Activated T-cell treated with anti-CD3 and anti-CD28 coated beads for 48 hours (primary cell): ENCODE measurements around the gene SLC6A12.

Experiments
- DNase-seq: peaks from one replicate; pipeline ENCODE4 v3.0.0-alpha.2; 2020; ENCODE audit warnings: low read depth

The SLC6A12 gene

GRCh38 chr12:177336-177979 lies 36.5 kb downstream of the SLC6A12 start:
- DNase-seq, result no peak

GRCh38 chr12:176321-177181 lies 37.4 kb downstream of the SLC6A12 start:
- no peak for DNase-seq

- DNase-seq, result no peak
Observed at GRCh38 chr12:175759-176158, 38.2 kb downstream of the SLC6A12 start.

- no peak for DNase-seq
Observed at GRCh38 chr12:175250-175649, 38.7 kb downstream of the SLC6A12 start.

- no peak for DNase-seq
Observed at GRCh38 chr12:174596-174995, 39.4 kb downstream of the SLC6A12 start.

GRCh38 chr12:174124-174523 lies 39.8 kb downstream of the SLC6A12 start:
- no peak for DNase-seq

GRCh38 chr12:172732-173161 lies 41.2 kb downstream of the SLC6A12 start:
- no peak for DNase-seq

GRCh38 chr12:171743-172676 lies 41.9 kb downstream of the SLC6A12 start:
- DNase-seq, result no peak

- no peak for DNase-seq
Observed at GRCh38 chr12:171276-171675, 42.7 kb downstream of the SLC6A12 start.

GRCh38 chr12:170371-171225 lies 43.4 kb downstream of the SLC6A12 start:
- no peak for DNase-seq

- DNase-seq, result no peak
Observed at GRCh38 chr12:169528-170370, 44.2 kb downstream of the SLC6A12 start.

GRCh38 chr12:168763-169525 lies 45.0 kb downstream of the SLC6A12 start:
- no peak for DNase-seq

- no peak for DNase-seq
Observed at GRCh38 chr12:167959-168600, 45.9 kb downstream of the SLC6A12 start.

GRCh38 chr12:166425-167075 lies 47.4 kb downstream of the SLC6A12 start:
- DNase-seq, result no peak

GRCh38 chr12:165862-166368 lies 48.0 kb downstream of the SLC6A12 start:
- DNase-seq, result no peak

- no peak for DNase-seq
Observed at GRCh38 chr12:164207-164606, 49.8 kb downstream of the SLC6A12 start.

- DNase-seq, result no peak
Observed at GRCh38 chr12:163406-163986, 50.5 kb downstream of the SLC6A12 start.
